ENCODE measurements around the gene ST6GAL2. TPM values are rescaled to one million over a fixed set of nuclear protein-coding genes. Genes with fewer than 3 reads are reported as not detected.

ST6GAL2 gene, protein sequence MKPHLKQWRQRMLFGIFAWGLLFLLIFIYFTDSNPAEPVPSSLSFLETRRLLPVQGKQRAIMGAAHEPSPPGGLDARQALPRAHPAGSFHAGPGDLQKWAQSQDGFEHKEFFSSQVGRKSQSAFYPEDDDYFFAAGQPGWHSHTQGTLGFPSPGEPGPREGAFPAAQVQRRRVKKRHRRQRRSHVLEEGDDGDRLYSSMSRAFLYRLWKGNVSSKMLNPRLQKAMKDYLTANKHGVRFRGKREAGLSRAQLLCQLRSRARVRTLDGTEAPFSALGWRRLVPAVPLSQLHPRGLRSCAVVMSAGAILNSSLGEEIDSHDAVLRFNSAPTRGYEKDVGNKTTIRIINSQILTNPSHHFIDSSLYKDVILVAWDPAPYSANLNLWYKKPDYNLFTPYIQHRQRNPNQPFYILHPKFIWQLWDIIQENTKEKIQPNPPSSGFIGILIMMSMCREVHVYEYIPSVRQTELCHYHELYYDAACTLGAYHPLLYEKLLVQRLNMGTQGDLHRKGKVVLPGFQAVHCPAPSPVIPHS
- total RNA-seq, result not detected
- polyA plus RNA-seq, result not detected
- total RNA-seq, result not detected

DNA sequence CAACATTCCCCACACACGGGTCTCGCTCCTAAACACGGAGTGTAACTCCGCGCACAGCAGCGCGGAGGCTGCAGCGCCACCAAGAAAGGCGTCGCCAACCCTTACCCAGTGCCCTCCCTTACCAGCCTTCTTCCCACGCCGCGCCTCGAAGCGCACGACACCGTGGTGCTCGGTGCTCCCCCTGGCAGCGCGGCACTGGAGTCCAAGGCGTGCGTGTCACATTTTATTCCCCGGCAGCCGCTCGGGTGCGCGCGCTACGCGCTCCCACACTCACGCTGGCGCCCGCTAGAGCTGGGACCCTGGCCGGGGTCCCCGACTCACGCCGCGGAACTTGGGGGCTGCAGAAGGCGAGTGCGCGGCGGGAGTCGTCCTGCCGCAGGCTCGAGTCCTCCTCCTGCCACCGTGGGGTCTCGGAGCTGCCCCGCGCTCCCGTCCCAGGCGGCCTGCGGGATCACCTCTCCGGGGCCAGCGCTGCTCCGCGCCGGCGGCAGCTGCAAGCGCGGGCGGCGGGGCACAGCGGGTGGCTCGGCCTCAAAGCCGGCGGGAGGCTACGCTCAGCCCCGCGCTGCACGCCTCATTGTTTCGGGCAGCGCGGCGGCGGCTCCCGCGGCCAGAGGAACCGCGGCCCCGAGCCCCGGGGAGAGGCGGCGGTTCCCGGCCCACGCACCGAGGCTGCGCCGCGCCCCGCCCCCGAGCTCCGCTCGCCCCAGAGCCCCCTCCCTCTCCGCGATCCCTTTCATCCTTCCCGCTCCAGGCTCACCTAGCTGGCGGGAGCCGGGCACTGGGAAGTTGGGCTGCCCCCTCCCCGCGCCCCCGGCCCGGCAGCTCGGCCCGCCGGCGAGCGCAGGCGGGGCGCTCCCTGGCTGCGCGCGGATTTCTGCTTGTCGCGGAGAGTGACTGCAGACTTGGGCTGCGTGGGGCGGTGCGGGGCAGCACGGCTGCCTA, at the start of gene ST6GAL2:
ST6GAL2 (minus strand) TSS at position 197 of the 945 bp plus-strand sequence. CDS start 42,190 bp downstream, outside the sequence.
- no peak within 1 kb of the TSS for H3K27ac Mint-ChIP-seq
- no peaks in the 10 kb centered on the region for H3K4me1 ChIP-seq (ENCODE audit: control insufficient read depth in 2 of 2, insufficient read depth in 2 of 2, low read length in 2 of 2)
- no peak for DNase-seq
- H3K9me3 Mint-ChIP-seq, result peaks cover 0 to 2% (median 0%) of the 10 kb centered on the region in 11 donors
- intact Hi-C loops (cut with micrococcal nuclease), result no loop called here
- ChIA-PET CTCF (no interaction called here), POLR2A (no interaction called here)
- H3K27me3 ChIP-seq (ENCODE audit: control insufficient read depth in 2 of 2, insufficient read depth in 2 of 2, low read length in 2 of 2), result no peaks in the 10 kb centered on the region
- no peak within 1 kb of the TSS for H3K4me3 ChIP-seq (ENCODE audit: low read length)
- no peaks in the 10 kb centered on the region for H3K9me3 ChIP-seq (ENCODE audit: control insufficient read depth in 2 of 3, low read length in 3 of 3)
- H3K27me3 Mint-ChIP-seq, result peaks cover 29 to 45% (median 33%) of the 10 kb centered on the region in 5 donors
- ATAC-seq, result no peak
- H3K4me1 Mint-ChIP-seq, result peaks cover 0 to 10% (median 5%) of the 10 kb centered on the region in 7 donors
- H3K36me3 ChIP-seq (ENCODE audit: control insufficient read depth in 2 of 3, insufficient read depth in 3 of 3, low read length in 3 of 3), result no peaks in the 10 kb centered on the region
- no peak within 1 kb of the TSS for H3K27ac ChIP-seq (ENCODE audit: low read depth, low read length)
- H3K36me3 Mint-ChIP-seq, result peaks cover 0 to 4% (median 0%) of the 10 kb centered on the region in 5 donors
- H3K4me3 Mint-ChIP-seq, result peak within 1 kb of the TSS in 2 of 10 donors; percentile 34 to 36

DNA sequence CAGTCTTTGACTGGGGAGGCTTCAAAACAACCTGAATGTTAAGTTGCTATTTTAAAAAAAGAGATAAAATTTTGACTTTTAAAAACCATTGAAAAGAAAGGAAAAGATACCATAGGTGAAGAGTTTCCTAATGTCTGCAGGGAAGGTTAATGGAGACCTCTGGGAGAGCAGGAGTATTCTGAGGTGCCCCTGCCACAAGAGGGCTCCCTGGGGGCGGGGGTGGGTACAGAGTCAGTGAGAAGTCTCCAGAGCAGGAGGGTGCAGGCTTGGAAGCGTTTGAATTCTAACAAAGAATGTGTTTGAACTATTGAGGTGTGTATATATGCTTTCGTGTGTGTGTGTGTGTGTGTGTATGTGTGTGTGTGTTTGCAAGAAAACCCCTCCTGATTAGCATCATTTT, 46.7 kb upstream of the ST6GAL2 start:
- no peaks in the 10 kb centered on the region for H3K4me1 Mint-ChIP-seq
- H3K36me3 ChIP-seq (ENCODE audit: control insufficient read depth in 2 of 3, insufficient read depth in 3 of 3, low read length in 3 of 3), result no peaks in the 10 kb centered on the region
- H3K9me3 Mint-ChIP-seq, result peaks cover 0 to 18% (median 8%) of the 10 kb centered on the region in 11 donors
- no peaks in the 10 kb centered on the region for H3K27me3 Mint-ChIP-seq
- H3K27ac Mint-ChIP-seq, result no peak overlapping the region
- CTCF ChIA-PET, result no interaction called here
- intact Hi-C loops (cut with micrococcal nuclease), result no loop called here
- no peaks in the 10 kb centered on the region for H3K9me3 ChIP-seq (ENCODE audit: control insufficient read depth in 2 of 3, low read length in 3 of 3)
- no peak overlapping the region for H3K27ac ChIP-seq (ENCODE audit: low read depth, low read length)
- no peak for DNase-seq
- H3K4me3 ChIP-seq (ENCODE audit: low read length), result no peak overlapping the region
- ATAC-seq, result no peak
- H3K4me3 Mint-ChIP-seq, result no peak overlapping the region
- no peaks in the 10 kb centered on the region for H3K4me1 ChIP-seq (ENCODE audit: control insufficient read depth in 2 of 2, insufficient read depth in 2 of 2, low read length in 2 of 2)
- POLR2A ChIA-PET, result no interaction called here
- H3K36me3 Mint-ChIP-seq, result no peaks in the 10 kb centered on the region
- no peaks in the 10 kb centered on the region for H3K27me3 ChIP-seq (ENCODE audit: control insufficient read depth in 2 of 2, insufficient read depth in 2 of 2, low read length in 2 of 2)

DNA sequence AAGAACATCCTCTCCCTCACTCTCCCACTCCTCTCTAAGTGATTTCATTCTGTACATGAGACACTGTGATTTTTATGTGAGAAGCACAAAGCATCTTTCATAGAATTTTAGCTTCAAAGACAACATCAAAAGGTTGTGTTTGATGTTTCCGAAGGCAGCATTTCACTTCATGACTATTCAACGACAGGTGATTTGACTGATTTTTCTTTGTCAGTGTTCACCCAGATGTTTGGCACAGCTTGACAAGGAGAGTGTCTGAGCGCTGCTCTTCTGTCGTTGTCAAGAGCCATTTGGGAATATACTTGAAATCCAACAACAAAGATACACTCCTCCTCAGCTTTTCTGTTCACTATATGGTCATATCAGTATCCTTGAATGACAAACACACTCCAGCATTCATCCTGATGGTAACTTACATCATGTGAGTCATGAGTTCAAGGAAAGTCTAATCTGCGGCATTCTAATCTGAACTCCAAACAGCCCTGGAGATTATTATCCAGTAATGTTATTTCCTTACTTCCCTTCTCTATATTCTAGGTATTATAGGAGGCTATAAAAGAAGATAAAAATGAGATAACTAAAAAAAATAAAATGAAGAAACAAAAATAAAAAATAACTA, 45.9 kb upstream of the ST6GAL2 start:
- Histone ChIP-seq H3K36me3 (ENCODE audit: control insufficient read depth in 2 of 3, insufficient read depth in 3 of 3, low read length in 3 of 3) (no peaks in the 10 kb centered on the region), H3K27me3 (ENCODE audit: control insufficient read depth in 2 of 2, insufficient read depth in 2 of 2, low read length in 2 of 2) (no peaks in the 10 kb centered on the region), H3K27ac (ENCODE audit: low read depth, low read length) (no peak overlapping the region), H3K4me1 (ENCODE audit: control insufficient read depth in 2 of 2, insufficient read depth in 2 of 2, low read length in 2 of 2) (no peaks in the 10 kb centered on the region), H3K9me3 (ENCODE audit: control insufficient read depth in 2 of 3, low read length in 3 of 3) (no peaks in the 10 kb centered on the region), H3K4me3 (ENCODE audit: low read length) (no peak overlapping the region)
- Mint-ChIP-seq H3K4me1 (no peaks in the 10 kb centered on the region), H3K9me3 (peaks cover 0 to 21% (median 8%) of the 10 kb centered on the region in 11 donors), H3K4me3 (no peak overlapping the region), H3K27ac (no peak overlapping the region), H3K36me3 (no peaks in the 10 kb centered on the region), H3K27me3 (no peaks in the 10 kb centered on the region)
- no peak for ATAC-seq
- DNase-seq, result no peak
- POLR2A ChIA-PET, result no interaction called here
- intact Hi-C loops (cut with micrococcal nuclease), result no loop called here
- CTCF ChIA-PET, result no interaction called here

DNA sequence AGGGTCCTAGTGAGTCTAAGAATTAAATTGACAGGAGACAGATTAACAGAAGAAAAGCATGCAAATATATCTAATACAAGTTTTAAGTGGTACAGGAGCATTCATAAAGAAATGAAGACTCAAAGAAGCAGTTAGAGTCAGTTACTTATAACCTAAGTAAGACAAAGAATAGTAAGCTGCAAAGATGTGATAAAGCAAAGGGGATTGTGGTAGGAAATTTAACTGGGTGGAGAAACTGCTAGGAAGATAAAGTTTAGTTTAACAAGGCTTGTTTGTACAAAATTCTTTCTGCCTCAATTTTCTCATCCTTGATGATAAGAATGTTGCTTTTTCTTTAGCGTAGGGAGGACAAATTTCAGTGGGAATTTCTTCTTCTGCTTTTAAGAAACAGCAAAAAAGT, 35.5 kb upstream of the ST6GAL2 start:
- no peaks in the 10 kb centered on the region for H3K36me3 ChIP-seq (ENCODE audit: control insufficient read depth in 2 of 3, insufficient read depth in 3 of 3, low read length in 3 of 3)
- ChIA-PET POLR2A (no interaction called here), CTCF (no interaction called here)
- Mint-ChIP-seq H3K9me3 (peaks cover 3 to 19% (median 6%) of the 10 kb centered on the region in 11 donors), H3K27me3 (no peaks in the 10 kb centered on the region), H3K27ac (no peak overlapping the region), H3K36me3 (peaks cover 0 to 3% (median 0%) of the 10 kb centered on the region in 5 donors), H3K4me3 (no peak overlapping the region), H3K4me1 (no peaks in the 10 kb centered on the region)
- intact Hi-C loops (cut with micrococcal nuclease), result no loop called here
- ATAC-seq, result no peak
- H3K4me3 ChIP-seq (ENCODE audit: low read length), result no peak overlapping the region
- H3K9me3 ChIP-seq (ENCODE audit: control insufficient read depth in 2 of 3, low read length in 3 of 3), result no peaks in the 10 kb centered on the region
- no peak overlapping the region for H3K27ac ChIP-seq (ENCODE audit: low read depth, low read length)
- no peaks in the 10 kb centered on the region for H3K27me3 ChIP-seq (ENCODE audit: control insufficient read depth in 2 of 2, insufficient read depth in 2 of 2, low read length in 2 of 2)
- no peak for DNase-seq
- no peaks in the 10 kb centered on the region for H3K4me1 ChIP-seq (ENCODE audit: control insufficient read depth in 2 of 2, insufficient read depth in 2 of 2, low read length in 2 of 2)

DNA sequence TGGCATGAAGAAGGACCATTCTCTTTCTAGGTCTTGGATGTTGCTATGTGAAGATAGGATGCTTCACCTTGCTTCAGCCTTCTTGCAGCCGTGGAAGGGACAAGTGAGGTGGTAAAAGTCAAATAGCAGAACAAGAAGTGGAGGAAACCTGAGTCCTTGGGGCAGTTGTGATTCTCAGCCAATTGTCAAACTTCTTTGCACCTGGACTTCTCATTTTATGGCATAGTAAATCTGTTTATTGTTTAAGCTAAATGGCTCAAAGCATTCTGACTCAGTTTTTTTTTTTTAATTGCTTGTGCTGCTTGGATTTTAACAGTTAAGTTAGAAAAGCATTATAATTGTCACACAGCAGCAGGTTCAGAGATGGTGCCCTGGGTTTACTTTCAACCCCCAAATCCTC, 33.0 kb upstream of the ST6GAL2 start:
- Mint-ChIP-seq H3K4me1 (no peaks in the 10 kb centered on the region), H3K27ac (no peak overlapping the region), H3K9me3 (peaks cover 0 to 11% (median 3%) of the 10 kb centered on the region in 11 donors), H3K27me3 (no peaks in the 10 kb centered on the region), H3K4me3 (no peak overlapping the region), H3K36me3 (no peaks in the 10 kb centered on the region)
- H3K27ac ChIP-seq (ENCODE audit: low read depth, low read length), result no peak overlapping the region
- no peaks in the 10 kb centered on the region for H3K9me3 ChIP-seq (ENCODE audit: control insufficient read depth in 2 of 3, low read length in 3 of 3)
- intact Hi-C loops (cut with micrococcal nuclease), result no loop called here
- no peak for ATAC-seq
- H3K36me3 ChIP-seq (ENCODE audit: control insufficient read depth in 2 of 3, insufficient read depth in 3 of 3, low read length in 3 of 3), result no peaks in the 10 kb centered on the region
- CTCF ChIA-PET, result no interaction called here
- POLR2A ChIA-PET, result no interaction called here
- H3K4me1 ChIP-seq (ENCODE audit: control insufficient read depth in 2 of 2, insufficient read depth in 2 of 2, low read length in 2 of 2), result no peaks in the 10 kb centered on the region
- H3K27me3 ChIP-seq (ENCODE audit: control insufficient read depth in 2 of 2, insufficient read depth in 2 of 2, low read length in 2 of 2), result no peaks in the 10 kb centered on the region
- DNase-seq, result no peak
- H3K4me3 ChIP-seq (ENCODE audit: low read length), result no peak overlapping the region

DNA sequence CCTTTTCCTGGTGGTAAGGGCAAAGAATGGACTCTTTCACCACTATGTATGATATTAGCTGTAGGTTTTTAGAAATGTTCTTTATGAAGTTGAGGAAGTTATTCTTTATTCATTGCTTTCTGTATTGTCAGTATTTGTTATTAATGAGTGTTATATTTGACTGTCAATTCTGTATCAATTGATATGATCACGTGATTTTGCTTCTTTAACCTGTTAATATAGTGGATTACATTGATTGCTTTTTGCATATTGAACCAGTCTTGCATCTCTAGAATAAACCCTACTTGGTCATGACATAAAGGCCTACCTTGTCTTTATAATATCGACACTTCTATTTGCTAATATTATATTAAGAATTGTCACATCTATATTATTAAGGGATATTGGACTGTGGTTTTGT, 18.3 kb upstream of the ST6GAL2 start:
- ATAC-seq (no peak), DNase-seq (no peak)
- ChIA-PET CTCF (no interaction called here), POLR2A (no interaction called here)
- H3K4me3 ChIP-seq (ENCODE audit: low read length), result no peak overlapping the region
- Mint-ChIP-seq H3K27me3 (peaks cover 0 to 17% (median 11%) of the 10 kb centered on the region in 5 donors), H3K4me1 (peaks cover 0 to 2% (median 0%) of the 10 kb centered on the region in 7 donors), H3K36me3 (no peaks in the 10 kb centered on the region), H3K4me3 (no peak overlapping the region), H3K27ac (no peak overlapping the region), H3K9me3 (peaks cover 0 to 10% (median 4%) of the 10 kb centered on the region in 11 donors)
- intact Hi-C loops (cut with micrococcal nuclease), result no loop called here
- no peaks in the 10 kb centered on the region for H3K4me1 ChIP-seq (ENCODE audit: control insufficient read depth in 2 of 2, insufficient read depth in 2 of 2, low read length in 2 of 2)
- no peaks in the 10 kb centered on the region for H3K36me3 ChIP-seq (ENCODE audit: control insufficient read depth in 2 of 3, insufficient read depth in 3 of 3, low read length in 3 of 3)
- no peaks in the 10 kb centered on the region for H3K9me3 ChIP-seq (ENCODE audit: control insufficient read depth in 2 of 3, low read length in 3 of 3)
- H3K27ac ChIP-seq (ENCODE audit: low read depth, low read length), result no peak overlapping the region
- H3K27me3 ChIP-seq (ENCODE audit: control insufficient read depth in 2 of 2, insufficient read depth in 2 of 2, low read length in 2 of 2), result no peaks in the 10 kb centered on the region
